Common myeloid progenitor, CD34-positive (primary cell): ENCODE results near the gene CNTRL.

Experiments
- CTCF ChIA-PET: fragments of 350-600 bp; sonication (Branson Sonifier 250); formaldehyde crosslinking; loops from one replicate; lab custom pipeline; 2021; ENCODE audit warnings: antibody characterized with exemption; lab: Charles Lee
- POLR2A ChIA-PET: fragments of 350-600 bp; sonication (Branson Sonifier 250); formaldehyde crosslinking; loops from one replicate; lab custom pipeline; 2021; ENCODE audit warnings: antibody characterized with exemption; lab: Charles Lee
- DNase-seq, 3 donors: peaks; one replicate each; pipeline versions ENCODE4 v3.0.0 to v3.0.0-alpha.2; 2013
- H3K27ac ChIP-seq, 2 experiments: 1 replicate in 1 of 2; 2 replicates in 1 of 2; pipeline ENCODE4 v1.7.0; 2013; ENCODE audit warnings: inconsistent platforms in 2 of 2, low read length in 2 of 2, mild to moderate bottlenecking in 2 of 2, low read depth in 1 of 2, moderate library complexity in 1 of 2; ENCODE audit not compliant: severe bottlenecking in 2 of 2, insufficient read depth in 1 of 2, poor library complexity in 1 of 2
- H3K27me3 ChIP-seq, 5 experiments: replicated peaks in 2 of 5; 1 replicate in 3 of 5; 2 replicates in 2 of 5; pipeline versions ENCODE4 v1.6.1 to v1.7.0; 2013; ENCODE audit warnings: low read length in 4 of 5, mild to moderate bottlenecking in 2 of 5, moderate library complexity in 2 of 5, inconsistent platforms in 1 of 5; ENCODE audit not compliant: insufficient read depth in 5 of 5, control insufficient read depth in 4 of 5
- H3K36me3 ChIP-seq, 4 experiments: 1 replicate in 2 of 4; 2 replicates in 2 of 4; pipeline versions ENCODE4 v1.6.1 to v1.7.0; 2013; ENCODE audit warnings: low read length in 3 of 4, control low read depth in 1 of 4, mild to moderate bottlenecking in 1 of 4; ENCODE audit not compliant: control insufficient read depth in 4 of 4, insufficient read depth in 4 of 4
- H3K4me1 ChIP-seq, 4 experiments: 1 replicate in 3 of 4; 2 replicates in 1 of 4; pipeline versions ENCODE4 v1.6.1 to v1.7.1; 2013; ENCODE audit warnings: low read length in 3 of 4, mild to moderate bottlenecking in 3 of 4, control low read depth in 1 of 4, inconsistent platforms in 1 of 4, moderate library complexity in 1 of 4; ENCODE audit not compliant: control insufficient read depth in 4 of 4, insufficient read depth in 4 of 4; ENCODE audit errors: control extremely low read depth in 1 of 4
- H3K4me3 ChIP-seq, 7 experiments: 1 replicate in 4 of 7; 2 replicates in 3 of 7; pipeline versions ENCODE4 v1.5.1 to v1.7.0; 2013; ENCODE audit warnings: mild to moderate bottlenecking in 7 of 7, low read length in 6 of 7, moderate library complexity in 6 of 7, inconsistent platforms in 2 of 7, low read depth in 2 of 7, control low read depth in 1 of 7; ENCODE audit not compliant: insufficient read depth in 4 of 7, control insufficient read depth in 1 of 7; ENCODE audit errors: extremely low read depth in 1 of 7
- H3K9me3 ChIP-seq, 5 experiments: 1 replicate in 4 of 5; 2 replicates in 1 of 5; pipeline versions ENCODE4 v1.6.1 to v1.7.1; 2013; ENCODE audit warnings: low read length in 4 of 5, mild to moderate bottlenecking in 2 of 5, inconsistent platforms in 1 of 5, low read depth in 1 of 5, moderate library complexity in 1 of 5; ENCODE audit not compliant: control insufficient read depth in 4 of 5, insufficient read depth in 2 of 5; ENCODE audit errors: control extremely low read depth in 1 of 5
- WGBS: methylation state at CpG from one replicate; pipeline ENCODE4 v1.1.5; 2013; ENCODE audit not compliant: insufficient coverage; 5-methylcytosine and 5-hydroxymethylcytosine counted together

Gene CNTRL

GRCh38 chr9:121226175-121226574 is 151.4 kb downstream of the CNTRL start:
- POLR2A ChIA-PET, result no interaction called here
- WGBS, result no CpG with 5 or more reads among the region's 2 CpGs
- CTCF ChIA-PET, result interaction anchor here (0.8 to 2.7 kb wide), 9 partner anchors 12 to 152 kb away, joined by 3 to 21 read pairs (median 3); no protein-coding TSS in a partner anchor
- Histone ChIP-seq H3K36me3 (no peaks in the 10 kb centered on the region), H3K27me3 (no peaks in the 10 kb centered on the region), H3K4me1 (peaks cover 0 to 17% (median 2%) of the 10 kb centered on the region in 4 experiments), H3K9me3 (no peaks in the 10 kb centered on the region), H3K27ac (no peak overlapping the region), H3K4me3 (no peak overlapping the region)
- no peak for DNase-seq
